Breast epithelium (tissue), 3 donors: ENCODE measurements around the gene BFSP2.

Experiments used
- POLR2A ChIP-seq: fragments of 450-650 bp; IDR thresholded peaks from one replicate; pipeline ENCODE4 v1.6.1; 2016; ENCODE audit warnings: antibody characterized with exemption, mild to moderate bottlenecking, moderate library complexity
- POLR2AphosphoS5 ChIP-seq, 3 donors: sonication (generic); formaldehyde crosslinking; IDR thresholded peaks; one replicate each; pipeline ENCODE4 v1.6.1; 2017; ENCODE audit warnings: antibody characterized with exemption in 3 of 3
- TF ChIP-seq, protein P1 (sequence below), 3 donors: fragments of 450-650 bp; IDR thresholded peaks; one replicate each; pipeline ENCODE4 v1.5.1; 2016 to 2017; ENCODE audit warnings: antibody characterized with exemption in 3 of 3, mild to moderate bottlenecking in 3 of 3, moderate library complexity in 3 of 3

GRCh38 chr3:133461291-133461690 lies 61.4 kb downstream of the BFSP2 start:
- TF ChIP-seq POLR2AphosphoS5 (IDR thresholded peaks at IDR 0.05) (no peak), POLR2A (no peak)
- TF ChIP-seq, protein P1, sequence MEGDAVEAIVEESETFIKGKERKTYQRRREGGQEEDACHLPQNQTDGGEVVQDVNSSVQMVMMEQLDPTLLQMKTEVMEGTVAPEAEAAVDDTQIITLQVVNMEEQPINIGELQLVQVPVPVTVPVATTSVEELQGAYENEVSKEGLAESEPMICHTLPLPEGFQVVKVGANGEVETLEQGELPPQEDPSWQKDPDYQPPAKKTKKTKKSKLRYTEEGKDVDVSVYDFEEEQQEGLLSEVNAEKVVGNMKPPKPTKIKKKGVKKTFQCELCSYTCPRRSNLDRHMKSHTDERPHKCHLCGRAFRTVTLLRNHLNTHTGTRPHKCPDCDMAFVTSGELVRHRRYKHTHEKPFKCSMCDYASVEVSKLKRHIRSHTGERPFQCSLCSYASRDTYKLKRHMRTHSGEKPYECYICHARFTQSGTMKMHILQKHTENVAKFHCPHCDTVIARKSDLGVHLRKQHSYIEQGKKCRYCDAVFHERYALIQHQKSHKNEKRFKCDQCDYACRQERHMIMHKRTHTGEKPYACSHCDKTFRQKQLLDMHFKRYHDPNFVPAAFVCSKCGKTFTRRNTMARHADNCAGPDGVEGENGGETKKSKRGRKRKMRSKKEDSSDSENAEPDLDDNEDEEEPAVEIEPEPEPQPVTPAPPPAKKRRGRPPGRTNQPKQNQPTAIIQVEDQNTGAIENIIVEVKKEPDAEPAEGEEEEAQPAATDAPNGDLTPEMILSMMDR (IDR thresholded peaks at IDR 0.05): no peak
